Left ventricle myocardium inferior (tissue), 1 donor: ENCODE results near the gene E2F1. TPM values are rescaled to one million over a fixed set of nuclear protein-coding genes. Genes with fewer than 3 reads are reported as not detected.

ENCODE experiments used
- DNase-seq: peaks from one replicate; pipeline ENCODE4 v3.0.0-alpha.2; 2020
- H3K27ac ChIP-seq: fragments of 200-600 bp; replicated peaks from 2 replicates; pipeline ENCODE4 v1.8.0; 2021
- H3K27me3 ChIP-seq: fragments of 200-600 bp; 2 replicates; pipeline ENCODE4 v1.8.0; 2021; ENCODE audit warnings: low read depth
- H3K36me3 ChIP-seq: fragments of 200-600 bp; 2 replicates; pipeline ENCODE4 v1.8.0; 2021
- H3K4me1 ChIP-seq: fragments of 200-600 bp; 2 replicates; pipeline ENCODE4 v1.8.0; 2021
- H3K4me3 ChIP-seq: fragments of 200-600 bp; 2 replicates; pipeline ENCODE4 v1.8.0; 2021; ENCODE audit warnings: mild to moderate bottlenecking, moderate library complexity
- H3K9me3 ChIP-seq: fragments of 200-600 bp; replicated peaks from 2 replicates; pipeline ENCODE4 v1.8.0; 2021
- intact Hi-C: fragments of 100-400 bp; cut with micrococcal nuclease; formaldehyde crosslinking; loops from one replicate; pipeline ENCODE4 v1.11.0; 2022
- total RNA-seq: library from RNA; stranded (reverse); fragmentation: NEBNext Ultra II Directional; extraction: Animal tissue kit (Norgen Biotek cat#: 25700); gene quantifications from one replicate; pipeline ENCODE4 v1.2.1, GENCODE V29; 2021
- TF ChIP-seq, protein P1 (sequence below): fragments of 200-600 bp; IDR thresholded peaks from 2 replicates; pipeline ENCODE4 v1.8.0; 2021; ENCODE audit warnings: antibody characterized with exemption, mild to moderate bottlenecking, borderline replicate concordance
- donor health status: DM: no; HTN: yes; CAD: no; lungs with severe emphysema.

E2F1 gene
- total RNA-seq, 1 donor from 2014 or later: 1.2 TPM

DNA sequence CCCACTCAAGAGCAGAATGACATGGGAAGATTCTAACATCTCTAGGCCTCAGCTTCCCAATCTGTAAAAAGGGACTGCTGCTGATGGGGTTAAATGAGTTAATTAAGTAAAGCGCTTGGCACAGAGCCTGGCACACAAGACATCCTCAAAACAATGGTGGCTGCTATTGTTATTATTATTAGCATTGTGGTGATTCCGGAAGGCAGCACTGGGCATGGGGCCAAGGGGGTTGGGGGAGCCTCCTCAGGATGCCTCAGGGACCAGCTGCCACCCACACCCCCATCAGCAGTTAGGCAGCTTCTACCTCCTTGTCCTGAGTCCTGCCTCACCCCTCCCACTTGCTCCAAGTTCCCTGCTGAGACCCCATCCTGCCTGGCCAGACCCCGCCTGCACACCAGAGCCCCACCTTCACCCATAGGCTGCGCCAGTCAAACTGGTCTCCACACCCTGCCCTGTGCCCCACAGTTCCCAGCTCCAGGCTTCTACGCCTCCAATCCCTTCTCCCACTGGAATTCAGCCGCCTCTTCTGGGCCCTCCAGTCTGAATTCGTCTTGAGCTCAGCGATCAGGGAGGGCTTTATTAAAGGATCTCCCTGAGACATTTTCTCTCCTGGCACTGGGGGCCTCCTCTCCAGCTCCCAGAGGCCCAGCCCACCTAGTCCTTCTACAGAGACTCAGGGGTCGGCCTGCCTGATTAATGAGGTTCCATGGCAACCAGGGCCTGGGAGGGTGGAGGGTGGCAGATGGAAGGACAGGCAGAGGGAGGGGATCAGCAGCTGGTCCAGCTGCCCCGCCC lies 1.5 kb downstream of the E2F1 start:
- Histone ChIP-seq H3K36me3 (no peaks in the 10 kb centered on the region), H3K4me1 (peaks cover 30% of the 10 kb centered on the region), H3K4me3 (peak overlapping the region; percentile 60), H3K9me3 (no peaks in the 10 kb centered on the region), H3K27me3 (no peaks in the 10 kb centered on the region), H3K27ac (no peak overlapping the region)
- intact Hi-C loops: no loop called here
- DNase-seq: no peak
- TF ChIP-seq, protein P1, sequence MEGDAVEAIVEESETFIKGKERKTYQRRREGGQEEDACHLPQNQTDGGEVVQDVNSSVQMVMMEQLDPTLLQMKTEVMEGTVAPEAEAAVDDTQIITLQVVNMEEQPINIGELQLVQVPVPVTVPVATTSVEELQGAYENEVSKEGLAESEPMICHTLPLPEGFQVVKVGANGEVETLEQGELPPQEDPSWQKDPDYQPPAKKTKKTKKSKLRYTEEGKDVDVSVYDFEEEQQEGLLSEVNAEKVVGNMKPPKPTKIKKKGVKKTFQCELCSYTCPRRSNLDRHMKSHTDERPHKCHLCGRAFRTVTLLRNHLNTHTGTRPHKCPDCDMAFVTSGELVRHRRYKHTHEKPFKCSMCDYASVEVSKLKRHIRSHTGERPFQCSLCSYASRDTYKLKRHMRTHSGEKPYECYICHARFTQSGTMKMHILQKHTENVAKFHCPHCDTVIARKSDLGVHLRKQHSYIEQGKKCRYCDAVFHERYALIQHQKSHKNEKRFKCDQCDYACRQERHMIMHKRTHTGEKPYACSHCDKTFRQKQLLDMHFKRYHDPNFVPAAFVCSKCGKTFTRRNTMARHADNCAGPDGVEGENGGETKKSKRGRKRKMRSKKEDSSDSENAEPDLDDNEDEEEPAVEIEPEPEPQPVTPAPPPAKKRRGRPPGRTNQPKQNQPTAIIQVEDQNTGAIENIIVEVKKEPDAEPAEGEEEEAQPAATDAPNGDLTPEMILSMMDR: no peak

DNA sequence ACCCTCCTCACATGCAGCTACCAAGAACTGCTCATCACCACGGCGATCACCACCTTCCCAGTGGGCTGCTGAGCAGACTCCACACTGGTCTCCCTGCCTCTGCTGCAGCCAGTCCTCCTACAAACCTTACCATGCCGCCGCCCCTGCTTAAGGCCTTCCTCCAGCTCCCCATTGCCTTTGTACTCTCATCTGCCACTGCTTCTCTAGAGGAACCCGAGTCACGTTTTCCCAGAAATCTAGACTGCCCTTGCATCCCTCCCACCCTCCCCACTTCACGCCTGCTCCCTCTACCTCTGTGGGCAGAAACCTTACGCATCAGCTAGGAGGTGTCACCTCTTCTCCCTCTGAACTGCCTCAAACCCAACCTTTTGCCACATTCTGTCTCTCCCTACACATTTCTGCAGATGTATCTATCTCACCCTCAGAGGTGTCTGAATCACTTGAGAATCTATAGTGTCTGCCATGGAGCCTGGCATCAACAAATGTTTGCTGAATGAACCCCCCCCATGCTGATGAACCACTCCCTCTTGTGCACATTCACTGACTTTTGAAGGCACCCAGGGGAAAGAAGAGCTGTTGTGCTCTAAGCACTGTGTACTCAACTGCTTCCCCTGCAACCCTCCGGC lies 4.3 kb downstream of the E2F1 start:
- intact Hi-C loops: no loop called here
- Histone ChIP-seq H3K36me3 (no peaks in the 10 kb centered on the region), H3K9me3 (no peaks in the 10 kb centered on the region), H3K27me3 (no peaks in the 10 kb centered on the region), H3K27ac (no peak overlapping the region), H3K4me1 (peaks cover 18% of the 10 kb centered on the region), H3K4me3 (no peak overlapping the region)
- DNase-seq: no peak
- TF ChIP-seq, protein P1: no peak

GRCh38 chr20:33681288-33681687 lies 4.9 kb downstream of the E2F1 start:
- H3K4me3 ChIP-seq: no peak overlapping the region
- DNase-seq: no peak
- H3K9me3 ChIP-seq: no peaks in the 10 kb centered on the region
- TF ChIP-seq, protein P1: no peak
- H3K27ac ChIP-seq: no peak overlapping the region
- H3K4me1 ChIP-seq: peaks cover 14% of the 10 kb centered on the region
- H3K27me3 ChIP-seq: no peaks in the 10 kb centered on the region
- H3K36me3 ChIP-seq: no peaks in the 10 kb centered on the region
- intact Hi-C loops: no loop called here

- no peaks in the 10 kb centered on the region for H3K36me3 ChIP-seq
- H3K27ac ChIP-seq: no peak overlapping the region
- intact Hi-C loops: no loop called here
- no peaks in the 10 kb centered on the region for H3K27me3 ChIP-seq
- peaks cover 17% of the 10 kb centered on the region for H3K4me1 ChIP-seq
- TF ChIP-seq, protein P1: no peak
- no peak overlapping the region for H3K4me3 ChIP-seq
- no peaks in the 10 kb centered on the region for H3K9me3 ChIP-seq
- no peak for DNase-seq
These were observed 5.5 kb downstream of the E2F1 start for GRCh38 chr20:33680686-33681085.

DNA sequence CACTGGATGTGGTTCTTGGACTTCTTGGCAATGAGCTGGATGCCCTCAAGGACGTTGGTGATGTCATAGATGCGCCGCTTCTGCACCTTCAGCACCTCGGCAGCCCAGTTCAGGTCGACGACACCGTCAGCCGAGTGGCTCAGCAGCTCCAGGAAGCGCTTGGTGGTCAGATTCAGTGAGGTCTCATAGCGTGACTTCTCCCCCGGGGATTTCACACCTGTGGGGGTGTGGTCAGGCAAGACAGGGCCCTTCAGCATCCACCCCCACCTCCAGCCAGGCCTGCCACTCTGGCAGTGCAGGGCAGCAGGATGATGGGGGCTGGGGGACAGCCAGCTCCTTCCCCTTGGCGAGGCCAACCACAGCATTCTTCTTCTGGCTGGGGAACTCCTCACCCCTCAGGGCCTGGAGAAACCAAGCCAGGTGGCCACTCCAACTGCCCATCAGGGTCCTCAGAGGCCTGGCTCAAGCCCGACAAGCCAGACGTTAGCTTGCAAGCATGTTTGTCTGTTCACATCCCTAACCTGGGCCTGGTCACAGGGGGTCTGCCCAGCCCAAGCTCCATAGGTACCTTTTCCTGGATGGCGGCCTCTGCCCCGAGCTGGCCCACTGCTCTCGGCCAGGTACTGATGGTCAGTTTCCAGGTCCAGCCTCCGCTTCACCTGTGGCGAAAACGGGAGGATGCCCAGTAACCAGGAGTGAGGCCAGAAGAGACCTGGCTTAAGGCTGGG lies 6.3 kb downstream of the E2F1 start:
- no peaks in the 10 kb centered on the region for H3K36me3 ChIP-seq

More for the DNA sequence above, 6.3 kb downstream of the E2F1 start:
- DNase-seq: no peak
- no peaks in the 10 kb centered on the region for H3K27me3 ChIP-seq
- no peaks in the 10 kb centered on the region for H3K9me3 ChIP-seq
- no peak overlapping the region for H3K4me3 ChIP-seq
- peaks cover 17% of the 10 kb centered on the region for H3K4me1 ChIP-seq
- H3K27ac ChIP-seq: no peak overlapping the region
- intact Hi-C loops: no loop called here
- TF ChIP-seq, protein P1: no peak
